Urinary bladder (tissue), 4 donors: Measurements from ENCODE around the gene MESP2. TPM values are rescaled to one million over a fixed set of nuclear protein-coding genes. Genes with fewer than 3 reads are reported as not detected.

Source experiments
- DNase-seq: peaks from one replicate; pipeline ENCODE4 v3.0.0-alpha.2; 2015; ENCODE audit errors: extremely low spot score
- H3K27ac ChIP-seq: one replicate; pipeline ENCODE4 v1.5.1; 2013; ENCODE audit warnings: low read depth, mild to moderate bottlenecking, moderate library complexity
- H3K36me3 ChIP-seq: one replicate; pipeline ENCODE4 v1.6.1; 2013; ENCODE audit warnings: mild to moderate bottlenecking, moderate library complexity; ENCODE audit not compliant: insufficient read depth
- H3K4me1 ChIP-seq: one replicate; pipeline ENCODE4 v1.6.1; 2013; ENCODE audit warnings: mild to moderate bottlenecking, moderate library complexity; ENCODE audit not compliant: insufficient read depth
- H3K4me3 ChIP-seq: one replicate; pipeline ENCODE4 v1.5.1; 2013; ENCODE audit warnings: low read depth, low read length
- WGBS: extraction: QIAGEN DNeasy Blood & Tissue Kit; methylation state at CpG from one replicate; pipeline ENCODE4 v1.1.7; 2013; 5-methylcytosine and 5-hydroxymethylcytosine counted together
- polyA plus RNA-seq: library from polyadenylated mRNA; stranded (reverse); fragments of 200-250 nt; gene quantifications from one replicate; pipeline ENCODE4 v1.2.3, GENCODE V29; 2013
- total RNA-seq: library from RNA; depleted of rRNA; stranded (reverse); fragments of >200 nt; gene quantifications from one replicate; pipeline ENCODE4 v1.2.3, GENCODE V29; 2014
- donor health status: healthy with polysubstance abuse.
- donor health status: healthy.

MESP2 gene
- total and polyA plus RNA-seq, 2 donors: 0.10 TPM; not detected in 1

- Histone ChIP-seq H3K27ac (no peak overlapping the region), H3K4me1 (no peaks in the 10 kb centered on the region), H3K4me3 (no peak overlapping the region), H3K36me3 (no peaks in the 10 kb centered on the region)
- 81% methylated on average over 4 of the region's 4 CpGs for WGBS
- DNase-seq: no peak
Observed at GRCh38 chr15:89827829-89828228, 51.7 kb downstream of the MESP2 start.

Other genes starting within 250 kb of the MESP2 start
- 2.9 TPM for gene TICRR, start 200.9 kb upstream of the MESP2 start, total RNA-seq
- gene TICRR, start 200.9 kb upstream of the MESP2 start, polyA plus RNA-seq: 0.13 TPM
- gene KIF7, start 120.9 kb upstream of the MESP2 start, total RNA-seq: 9.4 TPM
- gene KIF7, start 120.9 kb upstream of the MESP2 start, polyA plus RNA-seq: 9.9 TPM
- gene PLIN1, start 97.0 kb upstream of the MESP2 start, total RNA-seq: 3.6 TPM
- gene PLIN1, start 97.0 kb upstream of the MESP2 start, polyA plus RNA-seq: 24.4 TPM
- gene PEX11A, start 85.6 kb upstream of the MESP2 start, total RNA-seq: 17.1 TPM
- 10.6 TPM for gene PEX11A, start 85.6 kb upstream of the MESP2 start, polyA plus RNA-seq
- not detected for gene WDR93, start 85.5 kb upstream of the MESP2 start, total RNA-seq
- gene WDR93, start 85.5 kb upstream of the MESP2 start, polyA plus RNA-seq: 0.16 TPM
- not detected for gene MESP1, start 25.1 kb upstream of the MESP2 start, total RNA-seq
- 0.91 TPM for gene MESP1, start 25.1 kb upstream of the MESP2 start, polyA plus RNA-seq
- gene ANPEP, start 38.5 kb downstream of the MESP2 start, total RNA-seq: 14.6 TPM
- gene ANPEP, start 38.5 kb downstream of the MESP2 start, polyA plus RNA-seq: 26.8 TPM
- 60.9 TPM for gene AP3S2, start 117.7 kb downstream of the MESP2 start, total RNA-seq
- gene AP3S2, start 117.7 kb downstream of the MESP2 start, polyA plus RNA-seq: 22.5 TPM
- gene ARPIN, start 136.6 kb downstream of the MESP2 start, total RNA-seq: 18.9 TPM
- gene ARPIN, start 136.6 kb downstream of the MESP2 start, polyA plus RNA-seq: 17.5 TPM
- gene ZNF710, start 225.0 kb downstream of the MESP2 start, total RNA-seq: 9.7 TPM
- 9.6 TPM for gene ZNF710, start 225.0 kb downstream of the MESP2 start, polyA plus RNA-seq